B cell (primary cell): Measurements from ENCODE around the gene FERD3L. TPM values are rescaled to one million over a fixed set of nuclear protein-coding genes. Genes with fewer than 3 reads are reported as not detected.

Experiments
- ATAC-seq: fragments of 200-7000 bp; cut with Tn5 transposase; one replicate; pipeline ENCODE4 v1.10.0; 2021; ENCODE audit warnings: low read depth, mild to moderate bottlenecking, moderate number of reproducible peaks, moderate library complexity
- CTCF ChIA-PET: fragments of 350-600 bp; sonication (Branson Sonifier 250); formaldehyde crosslinking; loops from one replicate; lab custom pipeline; 2021; ENCODE audit warnings: antibody characterized with exemption, inconsistent platforms; lab: Charles Lee
- POLR2A ChIA-PET: fragments of 350-600 bp; sonication (Branson Sonifier 250); formaldehyde crosslinking; loops from one replicate; lab custom pipeline; 2021; ENCODE audit warnings: antibody characterized with exemption; lab: Charles Lee
- DNase-seq: peaks from one replicate; pipeline ENCODE4 v3.0.0; 2013
- H2AFZ ChIP-seq: 2 replicates; pipeline ENCODE4 v1.6.1; 2012; ENCODE audit warnings: mild to moderate bottlenecking, low read depth, low read length; ENCODE audit not compliant: insufficient read depth, poor library complexity, severe bottlenecking
- H3K27ac ChIP-seq, 2 donors: 1 replicate in 1 of 2; 2 replicates in 1 of 2; pipeline ENCODE4 v1.5.1; 2012 to 2013; ENCODE audit warnings: low read length in 2 of 2, mild to moderate bottlenecking in 2 of 2, moderate library complexity in 1 of 2
- H3K27me3 ChIP-seq, 4 experiments: fragments of 200-600 bp in 1 of 4; sonication (generic) in 1 of 4; replicated peaks in 1 of 4; 1 replicate in 2 of 4; 2 replicates in 2 of 4; pipeline versions ENCODE4 v1.6.1 to v1.7.0; 2013 to 2016; ENCODE audit warnings: low read length in 3 of 4, mild to moderate bottlenecking in 2 of 4, mixed read lengths in 1 of 4, moderate library complexity in 1 of 4; ENCODE audit not compliant: insufficient read depth in 4 of 4, control insufficient read depth in 3 of 4; ENCODE audit errors: control extremely low read depth in 1 of 4
- H3K36me3 ChIP-seq, 2 experiments: replicated peaks in 1 of 2; 1 replicate in 1 of 2; 2 replicates in 1 of 2; pipeline versions ENCODE4 v1.6.1 to v1.7.1; 2013; ENCODE audit warnings: low read length in 1 of 2; ENCODE audit not compliant: insufficient read depth in 2 of 2, control insufficient read depth in 1 of 2; ENCODE audit errors: control extremely low read depth in 1 of 2, extremely low read depth in 1 of 2
- H3K4me1 ChIP-seq, 2 donors: fragments of 200-600 bp in 1 of 2; sonication (generic) in 1 of 2; 1 replicate in 1 of 2; 2 replicates in 1 of 2; pipeline versions ENCODE4 v1.5.1 to v1.6.1; 2013 to 2017; ENCODE audit warnings: low read length in 2 of 2; ENCODE audit not compliant: control insufficient read depth in 2 of 2, insufficient read depth in 2 of 2
- H3K4me2 ChIP-seq: replicated peaks from 2 replicates; pipeline ENCODE3; 2012; ENCODE audit warnings: mild to moderate bottlenecking, low read depth, low read length; ENCODE audit not compliant: poor library complexity, severe bottlenecking
- H3K4me3 ChIP-seq, 5 experiments: fragments of 200-600 bp in 1 of 5; sonication (generic) in 1 of 5; 1 replicate in 3 of 5; 2 replicates in 2 of 5; pipeline versions ENCODE4 v1.5.1 to v1.7.0; 2011 to 2016; ENCODE audit warnings: low read length in 4 of 5, mild to moderate bottlenecking in 4 of 5, low read depth in 2 of 5, control low read depth in 1 of 5, moderate library complexity in 1 of 5; ENCODE audit not compliant: insufficient read depth in 1 of 5; ENCODE audit errors: control extremely low read depth in 1 of 5, extremely low read depth in 1 of 5
- H3K79me2 ChIP-seq: fragments of 200-600 bp; sonication (generic); one replicate; pipeline ENCODE4 v1.6.0; 2016; ENCODE audit warnings: low read length; ENCODE audit not compliant: control insufficient read depth, insufficient read depth
- H3K9ac ChIP-seq: fragments of 200-600 bp; sonication (generic); 2 replicates; pipeline ENCODE4 v1.6.1; 2017; ENCODE audit warnings: mild to moderate bottlenecking, low read length, moderate library complexity
- H3K9me3 ChIP-seq, 3 donors: one replicate each; pipeline versions ENCODE4 v1.6.1 to v1.7.1; 2013; ENCODE audit warnings: low read length in 2 of 3; ENCODE audit not compliant: control insufficient read depth in 2 of 3, insufficient read depth in 1 of 3; ENCODE audit errors: control extremely low read depth in 1 of 3
- H4K20me1 ChIP-seq: 2 replicates; pipeline ENCODE4 v1.6.0; 2012; ENCODE audit warnings: mild to moderate bottlenecking, low read length; ENCODE audit not compliant: insufficient read depth, control insufficient read depth, poor library complexity, severe bottlenecking
- H3K27ac Mint-ChIP-seq: one replicate; pipeline ENCODE4 v1.8.0; 2021; ENCODE audit warnings: mixed read lengths
- H3K27me3 Mint-ChIP-seq: one replicate; pipeline ENCODE4 v1.8.0; 2021; ENCODE audit warnings: mixed read lengths
- H3K4me1 Mint-ChIP-seq: one replicate; pipeline ENCODE4 v1.8.0; 2021; ENCODE audit warnings: mixed read lengths
- H3K4me3 Mint-ChIP-seq: one replicate; pipeline ENCODE4 v1.8.0; 2021; ENCODE audit warnings: mixed read lengths
- H3K9me3 Mint-ChIP-seq: one replicate; pipeline ENCODE4 v1.8.0; 2022; ENCODE audit warnings: mixed read lengths; ENCODE audit not compliant: insufficient read depth
- EZH2 ChIP-seq: IDR thresholded peaks from 2 replicates; pipeline ENCODE4 v1.6.1; 2012; ENCODE audit warnings: borderline replicate concordance, low read depth, mild to moderate bottlenecking, moderate library complexity, low read length; ENCODE audit not compliant: insufficient read depth, poor library complexity, severe bottlenecking
- WGBS: methylation state at CpG from one replicate; pipeline ENCODE4 v1.1.5; 2013; ENCODE audit warnings: missing lambda C conversion rate; ENCODE audit not compliant: insufficient coverage; 5-methylcytosine and 5-hydroxymethylcytosine counted together
- intact Hi-C: fragments of 100-400 bp; cut with micrococcal nuclease; formaldehyde crosslinking; loops from one replicate; pipeline ENCODE4 v1.10.0; 2022
- polyA plus RNA-seq: library from polyadenylated mRNA; depleted of rRNA; stranded (reverse); fragments of >200 nt; gene quantifications from 2 replicates; pipeline ENCODE4 v1.2.3, GENCODE V29; 2012
- total RNA-seq, 2 donors: library from RNA; stranded (reverse); fragments of 120-200 nt in 1 of 2; gene quantifications; 1 replicate in 1 of 2; 2 replicates in 1 of 2; pipeline versions ENCODE4 v1.2.3 to v1.2.4, GENCODE V29; 2013 to 2022
- TF ChIP-seq, protein P1 (sequence below): fragments of 200-600 bp; IDR thresholded peaks from one replicate; pipeline ENCODE4 v1.8.0; 2022; ENCODE audit warnings: antibody characterized with exemption, mild to moderate bottlenecking

Gene FERD3L
- total and polyA plus RNA-seq, 2 donors (not counting 1 experiment from before 2014, with no cell fraction given) = not detected

DNA sequence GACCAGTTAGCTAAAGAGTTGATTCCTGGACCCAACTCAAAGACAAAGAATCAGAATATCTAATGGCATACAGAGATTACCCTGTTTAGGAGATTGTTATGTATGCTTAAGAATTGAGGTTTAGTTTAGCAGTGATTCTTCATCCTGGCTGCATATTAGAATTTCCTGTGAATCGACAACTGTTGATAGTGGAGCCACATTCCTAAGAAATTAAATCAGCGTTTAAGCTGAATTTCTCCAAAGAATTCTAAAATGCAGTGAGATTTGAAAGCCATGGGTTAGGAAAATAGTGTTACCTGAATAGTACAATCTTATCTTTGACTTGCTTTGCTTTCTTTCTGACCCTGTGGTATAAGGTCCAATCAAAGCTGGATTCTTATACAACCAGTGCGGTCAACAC, 16.4 kb upstream of the FERD3L start:
- Histone ChIP-seq H3K9me3 (no peaks in the 10 kb centered on the region), H3K27ac (no peak overlapping the region), H3K27me3 (no peaks in the 10 kb centered on the region), H3K9ac (no peak overlapping the region), H3K4me1 (no peaks in the 10 kb centered on the region), H3K4me2 (no peak overlapping the region), H4K20me1 (no peaks in the 10 kb centered on the region), H3K79me2 (no peaks in the 10 kb centered on the region), H3K4me3 (no peak overlapping the region), H2AFZ (no peak overlapping the region), H3K36me3 (no peaks in the 10 kb centered on the region)
- ChIA-PET CTCF (no interaction called here), POLR2A (no interaction called here)
- no peaks in the 10 kb centered on the region for H3K4me1 Mint-ChIP-seq
- H3K9me3 Mint-ChIP-seq = no peaks in the 10 kb centered on the region
- ATAC-seq = no peak
- no peak overlapping the region for H3K27ac Mint-ChIP-seq
- no peaks in the 10 kb centered on the region for H3K27me3 Mint-ChIP-seq
- no CpG with 5 or more reads among the region's 3 CpGs for WGBS
- no peak for TF ChIP-seq EZH2
- TF ChIP-seq, protein P1, sequence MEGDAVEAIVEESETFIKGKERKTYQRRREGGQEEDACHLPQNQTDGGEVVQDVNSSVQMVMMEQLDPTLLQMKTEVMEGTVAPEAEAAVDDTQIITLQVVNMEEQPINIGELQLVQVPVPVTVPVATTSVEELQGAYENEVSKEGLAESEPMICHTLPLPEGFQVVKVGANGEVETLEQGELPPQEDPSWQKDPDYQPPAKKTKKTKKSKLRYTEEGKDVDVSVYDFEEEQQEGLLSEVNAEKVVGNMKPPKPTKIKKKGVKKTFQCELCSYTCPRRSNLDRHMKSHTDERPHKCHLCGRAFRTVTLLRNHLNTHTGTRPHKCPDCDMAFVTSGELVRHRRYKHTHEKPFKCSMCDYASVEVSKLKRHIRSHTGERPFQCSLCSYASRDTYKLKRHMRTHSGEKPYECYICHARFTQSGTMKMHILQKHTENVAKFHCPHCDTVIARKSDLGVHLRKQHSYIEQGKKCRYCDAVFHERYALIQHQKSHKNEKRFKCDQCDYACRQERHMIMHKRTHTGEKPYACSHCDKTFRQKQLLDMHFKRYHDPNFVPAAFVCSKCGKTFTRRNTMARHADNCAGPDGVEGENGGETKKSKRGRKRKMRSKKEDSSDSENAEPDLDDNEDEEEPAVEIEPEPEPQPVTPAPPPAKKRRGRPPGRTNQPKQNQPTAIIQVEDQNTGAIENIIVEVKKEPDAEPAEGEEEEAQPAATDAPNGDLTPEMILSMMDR = no peak
- intact Hi-C loops = no loop called here
- no peak overlapping the region for H3K4me3 Mint-ChIP-seq
- DNase-seq = no peak

DNA sequence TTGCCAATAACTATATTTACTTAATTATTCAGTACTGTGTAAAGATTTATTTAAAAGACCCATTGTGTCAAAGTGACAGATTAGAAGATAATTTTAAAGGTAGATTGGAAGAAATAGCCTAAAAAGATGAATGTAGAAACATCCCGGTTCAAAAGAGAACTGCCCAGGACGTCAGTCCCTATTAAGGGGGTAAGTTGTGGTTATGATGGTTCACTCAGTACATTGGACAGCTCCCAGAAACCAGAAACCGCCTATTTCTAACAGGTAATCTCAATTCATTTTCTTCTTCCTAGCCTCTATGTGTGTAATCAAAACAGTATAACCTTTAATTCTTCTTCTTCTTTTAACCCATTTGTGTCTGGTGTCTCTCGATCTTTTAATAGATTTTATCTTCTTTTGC, 1.5 kb upstream of the FERD3L start:
- no peak overlapping the region for H3K4me2 ChIP-seq
- POLR2A ChIA-PET = no interaction called here

More for the DNA sequence above, 1.5 kb upstream of the FERD3L start:
- Mint-ChIP-seq H3K27me3 (peaks cover 53% of the 10 kb centered on the region), H3K4me3 (no peak overlapping the region), H3K4me1 (no peaks in the 10 kb centered on the region), H3K27ac (no peak overlapping the region), H3K9me3 (no peaks in the 10 kb centered on the region)
- DNase-seq (no peak), ATAC-seq (no peak)
- Histone ChIP-seq H4K20me1 (no peaks in the 10 kb centered on the region), H3K9ac (no peak overlapping the region), H3K9me3 (peaks cover 0 to 25% (median 0%) of the 10 kb centered on the region in 3 donors), H2AFZ (no peak overlapping the region), H3K27ac (no peak overlapping the region), H3K4me1 (peaks cover 0 to 5% of the 10 kb centered on the region in 2 donors), H3K27me3 (peaks cover 0 to 34% (median 23%) of the 10 kb centered on the region in 4 experiments), H3K79me2 (no peaks in the 10 kb centered on the region), H3K4me3 (no peak overlapping the region), H3K36me3 (no peaks in the 10 kb centered on the region)
- intact Hi-C loops = no loop called here
- CTCF ChIA-PET = no interaction called here
- WGBS = no CpG with 5 or more reads among the region's 4 CpGs
- no peak for TF ChIP-seq EZH2
- TF ChIP-seq, protein P1 = no peak
